ENCODE measurements around the gene POLR2L. TPM values are rescaled to one million over a fixed set of nuclear protein-coding genes. Genes with fewer than 3 reads are reported as not detected.

POLR2L gene
- total and polyA plus RNA-seq, 2 of the 13 experiments (the other 11 are each of a cell fraction or from before 2014, with no cell fraction given): 104 to 114 TPM

DNA sequence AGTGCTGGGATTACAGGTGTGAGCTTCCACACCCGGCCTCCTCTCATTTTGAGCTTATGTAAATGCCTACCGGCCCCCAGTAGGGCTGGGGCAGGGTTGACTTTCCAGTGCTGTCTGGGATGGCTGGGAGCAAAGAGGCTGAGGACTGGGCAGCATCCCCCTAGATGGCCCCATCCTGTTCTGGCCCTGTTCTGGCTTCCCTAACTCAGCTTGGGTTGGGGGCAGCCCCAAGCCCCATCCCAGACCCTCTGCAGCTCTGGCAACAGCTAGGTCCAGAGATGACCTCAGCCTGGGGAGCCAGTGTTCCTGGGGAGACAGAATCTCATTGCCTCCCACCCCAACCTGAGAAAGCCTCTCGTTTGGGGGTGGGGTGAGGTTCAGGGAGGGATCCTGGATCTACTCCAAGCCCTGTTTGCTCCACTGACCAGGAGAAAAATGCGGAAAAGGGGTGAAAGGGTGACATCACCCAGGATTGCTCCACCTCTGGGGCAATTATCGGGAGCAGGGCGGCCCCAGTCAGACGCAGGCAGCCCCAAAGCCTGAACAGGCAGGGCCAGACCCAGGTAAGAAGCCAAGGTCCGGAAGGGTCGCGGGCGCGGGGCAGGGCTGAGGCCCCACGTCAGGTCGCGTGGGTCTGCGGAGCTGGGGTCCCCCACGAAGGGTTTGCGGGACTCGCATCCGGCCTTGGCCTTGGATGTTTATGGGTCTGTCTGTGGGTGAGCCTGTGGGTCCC is 23.8 kb downstream of the POLR2L start, which contains the start of gene PNPLA2 (continued):
- TF ChIP-seq HIVEP1 (CRISPR knock-in tag; IDR thresholded peaks at IDR 0.05): no peak; the same call in 1 of the 2 replicates
- no peak for TF ChIP-seq MEF2D (CRISPR knock-in tag; IDR thresholded peaks at IDR 0.05)
- TF ChIP-seq BCL6 (CRISPR knock-in tag; IDR thresholded peaks at IDR 0.05): no peak
- TF ChIP-seq HOXD1 (CRISPR knock-in tag; IDR thresholded peaks at IDR 0.05): no peak
- no peak for TF ChIP-seq CBX1 (IDR thresholded peaks at IDR 0.05; ENCODE audit: low read depth)
- TF ChIP-seq ZNF281 (CRISPR knock-in tag; IDR thresholded peaks at IDR 0.05; ENCODE audit: borderline replicate concordance): peak; percentile 57; the same call in 1 of the 2 replicates
- TF ChIP-seq GATA4 (IDR thresholded peaks at IDR 0.05; ENCODE audit: borderline replicate concordance, low read depth): 0 out of 2 replicates have a peak, but pooled peaks have one; percentile 27
- 0 out of 2 replicates have a peak, but pooled peaks have one; percentile 9 for TF ChIP-seq SALL2 (CRISPR knock-in tag; IDR thresholded peaks at IDR 0.05)
- TF ChIP-seq NFAT5 (CRISPR knock-in tag; IDR thresholded peaks at IDR 0.05): no peak
- TF ChIP-seq, protein P1, sequence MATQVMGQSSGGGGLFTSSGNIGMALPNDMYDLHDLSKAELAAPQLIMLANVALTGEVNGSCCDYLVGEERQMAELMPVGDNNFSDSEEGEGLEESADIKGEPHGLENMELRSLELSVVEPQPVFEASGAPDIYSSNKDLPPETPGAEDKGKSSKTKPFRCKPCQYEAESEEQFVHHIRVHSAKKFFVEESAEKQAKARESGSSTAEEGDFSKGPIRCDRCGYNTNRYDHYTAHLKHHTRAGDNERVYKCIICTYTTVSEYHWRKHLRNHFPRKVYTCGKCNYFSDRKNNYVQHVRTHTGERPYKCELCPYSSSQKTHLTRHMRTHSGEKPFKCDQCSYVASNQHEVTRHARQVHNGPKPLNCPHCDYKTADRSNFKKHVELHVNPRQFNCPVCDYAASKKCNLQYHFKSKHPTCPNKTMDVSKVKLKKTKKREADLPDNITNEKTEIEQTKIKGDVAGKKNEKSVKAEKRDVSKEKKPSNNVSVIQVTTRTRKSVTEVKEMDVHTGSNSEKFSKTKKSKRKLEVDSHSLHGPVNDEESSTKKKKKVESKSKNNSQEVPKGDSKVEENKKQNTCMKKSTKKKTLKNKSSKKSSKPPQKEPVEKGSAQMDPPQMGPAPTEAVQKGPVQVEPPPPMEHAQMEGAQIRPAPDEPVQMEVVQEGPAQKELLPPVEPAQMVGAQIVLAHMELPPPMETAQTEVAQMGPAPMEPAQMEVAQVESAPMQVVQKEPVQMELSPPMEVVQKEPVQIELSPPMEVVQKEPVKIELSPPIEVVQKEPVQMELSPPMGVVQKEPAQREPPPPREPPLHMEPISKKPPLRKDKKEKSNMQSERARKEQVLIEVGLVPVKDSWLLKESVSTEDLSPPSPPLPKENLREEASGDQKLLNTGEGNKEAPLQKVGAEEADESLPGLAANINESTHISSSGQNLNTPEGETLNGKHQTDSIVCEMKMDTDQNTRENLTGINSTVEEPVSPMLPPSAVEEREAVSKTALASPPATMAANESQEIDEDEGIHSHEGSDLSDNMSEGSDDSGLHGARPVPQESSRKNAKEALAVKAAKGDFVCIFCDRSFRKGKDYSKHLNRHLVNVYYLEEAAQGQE (IDR thresholded peaks at IDR 0.05; ENCODE audit: borderline replicate concordance in 1 of 2, low read depth in 1 of 2, low read length in 2 of 2): no peak
- TF ChIP-seq TSC22D2 (CRISPR knock-in tag; IDR thresholded peaks at IDR 0.05; ENCODE audit: borderline replicate concordance): no peak
- TF ChIP-seq ZNF354B (CRISPR knock-in tag; IDR thresholded peaks at IDR 0.05): 0 out of 2 replicates have a peak, but pooled peaks have one; percentile 36
- TF ChIP-seq GATAD2A (CRISPR knock-in tag; IDR thresholded peaks at IDR 0.05): peak; percentile 37; the same call in 1 of the 2 replicates
